ENCODE measurements around the gene B3GAT3. TPM values are rescaled to one million over a fixed set of nuclear protein-coding genes. Genes with fewer than 3 reads are reported as not detected.

The B3GAT3 gene
- total and polyA plus RNA-seq, 2 donors: 29.4 to 72.2 TPM

GRCh38 chr11:62647609-62648005 is 25.8 kb upstream of the B3GAT3 start:
- Histone ChIP-seq H3K4me3 (ENCODE audit: low read length in 2 of 2) (no peak overlapping the region), H3K9me3 (ENCODE audit: control insufficient read depth in 2 of 2, insufficient read depth in 1 of 2, low read length in 1 of 2) (no peaks in the 10 kb centered on the region), H3K36me3 (ENCODE audit: control insufficient read depth in 2 of 2, insufficient read depth in 2 of 2, low read length in 1 of 2) (peaks cover 20 to 42% of the 10 kb centered on the region in 2 donors), H3K4me1 (ENCODE audit: control insufficient read depth in 2 of 2, insufficient read depth in 2 of 2, low read length in 2 of 2) (peaks cover 19 to 32% of the 10 kb centered on the region in 2 donors), H3K27me3 (ENCODE audit: control insufficient read depth in 2 of 2, insufficient read depth in 1 of 2, low read length in 1 of 2) (no peaks in the 10 kb centered on the region), H3K27ac (ENCODE audit: low read depth in 1 of 2, low read length in 1 of 2) (no peak overlapping the region)
- DNase-seq (ENCODE audit: low read depth in 6 of 9, low spot score in 9 of 9): no peak
- 95% methylated on average over 6 of the region's 6 CpGs for WGBS

GRCh38 chr11:62646825-62647608 is 25.2 kb upstream of the B3GAT3 start:
- peaks cover 20 to 42% of the 10 kb centered on the region in 2 donors for H3K36me3 ChIP-seq (ENCODE audit: control insufficient read depth in 2 of 2, insufficient read depth in 2 of 2, low read length in 1 of 2)
- H3K4me1 ChIP-seq (ENCODE audit: control insufficient read depth in 2 of 2, insufficient read depth in 2 of 2, low read length in 2 of 2): peaks cover 14 to 26% of the 10 kb centered on the region in 2 donors
- no peak for DNase-seq (ENCODE audit: low read depth in 6 of 9, low spot score in 9 of 9)
- no peaks in the 10 kb centered on the region for H3K27me3 ChIP-seq (ENCODE audit: control insufficient read depth in 2 of 2, insufficient read depth in 1 of 2, low read length in 1 of 2)
- peak overlapping the region in 1 of 2 donors; percentile 33 for H3K27ac ChIP-seq (ENCODE audit: low read depth in 1 of 2, low read length in 1 of 2)
- peak overlapping the region; percentile 68 to 100 for H3K4me3 ChIP-seq (ENCODE audit: low read length in 2 of 2)
- WGBS: 82% methylated on average over 32 of the region's 32 CpGs
- H3K9me3 ChIP-seq (ENCODE audit: control insufficient read depth in 2 of 2, insufficient read depth in 1 of 2, low read length in 1 of 2): no peaks in the 10 kb centered on the region

- H3K4me3 ChIP-seq (ENCODE audit: low read length in 2 of 2): peak within 1 kb of the TSS; percentile 68 to 100
- peak within 1 kb of the TSS; percentile 81 to 89 for H3K27ac ChIP-seq (ENCODE audit: low read depth in 1 of 2, low read length in 1 of 2)
- H3K9me3 ChIP-seq (ENCODE audit: control insufficient read depth in 2 of 2, insufficient read depth in 1 of 2, low read length in 1 of 2): no peaks in the 10 kb centered on the region
- DNase-seq (ENCODE audit: low read depth in 6 of 9, low spot score in 9 of 9): peak; percentile 90 to 99 (median 97)
- H3K27me3 ChIP-seq (ENCODE audit: control insufficient read depth in 2 of 2, insufficient read depth in 1 of 2, low read length in 1 of 2): no peaks in the 10 kb centered on the region
- H3K36me3 ChIP-seq (ENCODE audit: control insufficient read depth in 2 of 2, insufficient read depth in 2 of 2, low read length in 1 of 2): peaks cover 20 to 42% of the 10 kb centered on the region in 2 donors
- under 1% methylated on average over 73 of the region's 73 CpGs for WGBS
- peaks cover 9 to 27% of the 10 kb centered on the region in 2 donors for H3K4me1 ChIP-seq (ENCODE audit: control insufficient read depth in 2 of 2, insufficient read depth in 2 of 2, low read length in 2 of 2)
Observed at GRCh38 chr11:62645946-62646824, 24.4 kb upstream of the B3GAT3 start, which contains the start of gene GANAB. GANAB (minus strand) TSS chr11:62646613; CDS start chr11:62646599, 14 bp downstream.

GRCh38 chr11:62645671-62645945 is 23.8 kb upstream of the B3GAT3 start:
- Histone ChIP-seq H3K4me1 (ENCODE audit: control insufficient read depth in 2 of 2, insufficient read depth in 2 of 2, low read length in 2 of 2) (peaks cover 9 to 32% of the 10 kb centered on the region in 2 donors), H3K4me3 (ENCODE audit: low read length in 2 of 2) (peak overlapping the region; percentile 68 to 100), H3K27me3 (ENCODE audit: control insufficient read depth in 2 of 2, insufficient read depth in 1 of 2, low read length in 1 of 2) (no peaks in the 10 kb centered on the region), H3K9me3 (ENCODE audit: control insufficient read depth in 2 of 2, insufficient read depth in 1 of 2, low read length in 1 of 2) (no peaks in the 10 kb centered on the region), H3K36me3 (ENCODE audit: control insufficient read depth in 2 of 2, insufficient read depth in 2 of 2, low read length in 1 of 2) (peaks cover 20 to 42% of the 10 kb centered on the region in 2 donors), H3K27ac (ENCODE audit: low read depth in 1 of 2, low read length in 1 of 2) (peak overlapping the region; percentile 81 to 89)
- peak in 1 of 9 donors; percentile 28 for DNase-seq (ENCODE audit: low read depth in 6 of 9, low spot score in 9 of 9)
- 19% methylated on average over 11 of the region's 11 CpGs for WGBS

- 98% methylated on average over 8 of the region's 8 CpGs for WGBS
- H3K27ac ChIP-seq (ENCODE audit: low read depth in 1 of 2, low read length in 1 of 2): no peak overlapping the region
- no peak overlapping the region for H3K4me3 ChIP-seq (ENCODE audit: low read length in 2 of 2)
- H3K9me3 ChIP-seq (ENCODE audit: control insufficient read depth in 2 of 2, insufficient read depth in 1 of 2, low read length in 1 of 2): no peaks in the 10 kb centered on the region
- peaks cover 18 to 41% of the 10 kb centered on the region in 2 donors for H3K36me3 ChIP-seq (ENCODE audit: control insufficient read depth in 2 of 2, insufficient read depth in 2 of 2, low read length in 1 of 2)
- peaks cover 9 to 33% of the 10 kb centered on the region in 2 donors for H3K4me1 ChIP-seq (ENCODE audit: control insufficient read depth in 2 of 2, insufficient read depth in 2 of 2, low read length in 2 of 2)
- no peaks in the 10 kb centered on the region for H3K27me3 ChIP-seq (ENCODE audit: control insufficient read depth in 2 of 2, insufficient read depth in 1 of 2, low read length in 1 of 2)
- no peak for DNase-seq (ENCODE audit: low read depth in 6 of 9, low spot score in 9 of 9)
Observed at GRCh38 chr11:62644220-62644619, 22.4 kb upstream of the B3GAT3 start.

GRCh38 chr11:62632492-62632891 is 10.7 kb upstream of the B3GAT3 start:
- WGBS: 97% methylated on average over 6 of the region's 6 CpGs
- H3K27ac ChIP-seq (ENCODE audit: low read depth in 1 of 2, low read length in 1 of 2): no peak overlapping the region

GRCh38 chr11:62627713-62628112 is 5.9 kb upstream of the B3GAT3 start:
- Histone ChIP-seq H3K4me3 (ENCODE audit: low read length in 2 of 2) (no peak overlapping the region), H3K9me3 (ENCODE audit: control insufficient read depth in 2 of 2, insufficient read depth in 1 of 2, low read length in 1 of 2) (no peaks in the 10 kb centered on the region), H3K27me3 (ENCODE audit: control insufficient read depth in 2 of 2, insufficient read depth in 1 of 2, low read length in 1 of 2) (no peaks in the 10 kb centered on the region), H3K27ac (ENCODE audit: low read depth in 1 of 2, low read length in 1 of 2) (no peak overlapping the region), H3K4me1 (ENCODE audit: control insufficient read depth in 2 of 2, insufficient read depth in 2 of 2, low read length in 2 of 2) (no peaks in the 10 kb centered on the region), H3K36me3 (ENCODE audit: control insufficient read depth in 2 of 2, insufficient read depth in 2 of 2, low read length in 1 of 2) (peaks cover 67 to 76% of the 10 kb centered on the region in 2 donors)
- no peak for DNase-seq (ENCODE audit: low read depth in 6 of 9, low spot score in 9 of 9)
- WGBS: 97% methylated on average over 3 of the region's 3 CpGs

More at GRCh38 chr11:62632492-62632891, 10.7 kb upstream of the B3GAT3 start:
- no peak for DNase-seq (ENCODE audit: low read depth in 6 of 9, low spot score in 9 of 9)
- H3K27me3 ChIP-seq (ENCODE audit: control insufficient read depth in 2 of 2, insufficient read depth in 1 of 2, low read length in 1 of 2): no peaks in the 10 kb centered on the region
- no peak overlapping the region for H3K4me3 ChIP-seq (ENCODE audit: low read length in 2 of 2)
- no peaks in the 10 kb centered on the region for H3K9me3 ChIP-seq (ENCODE audit: control insufficient read depth in 2 of 2, insufficient read depth in 1 of 2, low read length in 1 of 2)
- H3K36me3 ChIP-seq (ENCODE audit: control insufficient read depth in 2 of 2, insufficient read depth in 2 of 2, low read length in 1 of 2): peaks cover 72 to 94% of the 10 kb centered on the region in 2 donors
- no peaks in the 10 kb centered on the region for H3K4me1 ChIP-seq (ENCODE audit: control insufficient read depth in 2 of 2, insufficient read depth in 2 of 2, low read length in 2 of 2)

- no peak for DNase-seq (ENCODE audit: low read depth in 6 of 9, low spot score in 9 of 9)
- peaks cover 26 to 28% of the 10 kb centered on the region in 2 donors for H3K36me3 ChIP-seq (ENCODE audit: control insufficient read depth in 2 of 2, insufficient read depth in 2 of 2, low read length in 1 of 2)
Observed at GRCh38 chr11:62622476-62623089, 797 bp upstream of the B3GAT3 start.

More at GRCh38 chr11:62622476-62623089, 797 bp upstream of the B3GAT3 start:
- Histone ChIP-seq H3K4me1 (ENCODE audit: control insufficient read depth in 2 of 2, insufficient read depth in 2 of 2, low read length in 2 of 2) (peaks cover 16 to 17% of the 10 kb centered on the region in 2 donors), H3K27ac (ENCODE audit: low read depth in 1 of 2, low read length in 1 of 2) (peak overlapping the region; percentile 87 to 88), H3K27me3 (ENCODE audit: control insufficient read depth in 2 of 2, insufficient read depth in 1 of 2, low read length in 1 of 2) (no peaks in the 10 kb centered on the region), H3K4me3 (ENCODE audit: low read length in 2 of 2) (no peak overlapping the region), H3K9me3 (ENCODE audit: control insufficient read depth in 2 of 2, insufficient read depth in 1 of 2, low read length in 1 of 2) (no peaks in the 10 kb centered on the region)
- WGBS: 96% methylated on average over 7 of the region's 7 CpGs
